Measurements from ENCODE around the gene AKAP8L.

The AKAP8L gene

GRCh38 chr19:15431396-15432017 lies 12.7 kb upstream of the AKAP8L start:
- peak overlapping the region; percentile 79 for H3K4me2 ChIP-seq (ENCODE audit: low read length)
- H2BK5ac ChIP-seq (ENCODE audit: low read depth, low read length, poor library complexity) = no peak overlapping the region
- H3K18ac ChIP-seq (ENCODE audit: low read length) = peak overlapping the region; percentile 85
- H2AFZ ChIP-seq (ENCODE audit: insufficient read depth, low read length, poor library complexity) = peak overlapping the region; percentile 82
- H3K36me3 ChIP-seq (ENCODE audit: control insufficient read depth in 1 of 2, insufficient read depth in 2 of 2, low read length in 2 of 2) = peaks cover 27 to 38% of the 10 kb centered on the region in 2 experiments
- no peak overlapping the region for H2BK12ac ChIP-seq (ENCODE audit: low read length)
- H3K4me3 ChIP-seq (ENCODE audit: low read depth, low read length) = peak overlapping the region; percentile 82
- no peak for DNase-seq
- peak overlapping the region; percentile 92 for H3K14ac ChIP-seq (ENCODE audit: low read length)
- H3K79me1 ChIP-seq (ENCODE audit: low read length) = peaks cover 9% of the 10 kb centered on the region
- peaks cover 19% of the 10 kb centered on the region for H3K79me2 ChIP-seq (ENCODE audit: control insufficient read depth, insufficient read depth, low read length, poor library complexity)
- no peak overlapping the region for H3K27ac ChIP-seq (ENCODE audit: low read depth, low read length)
- peak overlapping the region; percentile 89 for H2AK5ac ChIP-seq (ENCODE audit: low read length)
- peak overlapping the region; percentile 88 for H3K9ac ChIP-seq (ENCODE audit: low read length)
- H4K8ac ChIP-seq (ENCODE audit: low read depth, low read length) = peak overlapping the region; percentile 93
- H4K91ac ChIP-seq (ENCODE audit: low read depth, low read length) = peak overlapping the region; percentile 87
- no CpG with 5 or more reads among the region's 7 CpGs for WGBS (ENCODE audit: extremely low coverage, insufficient coverage, insufficient read length)
- peaks cover 12 to 14% of the 10 kb centered on the region in 2 experiments for H3K4me1 ChIP-seq (ENCODE audit: control insufficient read depth in 1 of 2, insufficient read depth in 2 of 2, low read length in 2 of 2)
- H3K9me3 ChIP-seq (ENCODE audit: insufficient read depth, low read depth, low read length) = no peaks in the 10 kb centered on the region
- no peaks in the 10 kb centered on the region for H3K27me3 ChIP-seq (ENCODE audit: insufficient read depth, low read length)
- peak overlapping the region; percentile 65 for H2BK120ac ChIP-seq (ENCODE audit: insufficient read depth, low read length, poor library complexity)
- H3K23ac ChIP-seq (ENCODE audit: low read length) = no peak overlapping the region
- H4K12ac ChIP-seq (ENCODE audit: low read depth, low read length) = peak overlapping the region; percentile 82
- peak overlapping the region; percentile 95 for H3K4ac ChIP-seq (ENCODE audit: low read depth, low read length)

- WGBS (ENCODE audit: extremely low coverage, insufficient coverage, insufficient read length) = no CpG with 5 or more reads among the region's 10 CpGs
- Histone ChIP-seq H2BK5ac (ENCODE audit: low read depth, low read length, poor library complexity) (no peak overlapping the region), H3K9ac (ENCODE audit: low read length) (no peak overlapping the region), H2AFZ (ENCODE audit: insufficient read depth, low read length, poor library complexity) (no peak overlapping the region), H3K4me2 (ENCODE audit: low read length) (peak overlapping the region; percentile 79), H4K12ac (ENCODE audit: low read depth, low read length) (no peak overlapping the region), H2BK12ac (ENCODE audit: low read length) (no peak overlapping the region), H4K91ac (ENCODE audit: low read depth, low read length) (no peak overlapping the region), H3K79me1 (ENCODE audit: low read length) (peaks cover 9% of the 10 kb centered on the region), H3K9me3 (ENCODE audit: insufficient read depth, low read depth, low read length) (no peaks in the 10 kb centered on the region), H3K14ac (ENCODE audit: low read length) (no peak overlapping the region), H3K4ac (ENCODE audit: low read depth, low read length) (peak overlapping the region; percentile 95), H3K36me3 (ENCODE audit: control insufficient read depth in 1 of 2, insufficient read depth in 2 of 2, low read length in 2 of 2) (peaks cover 35 to 44% of the 10 kb centered on the region in 2 experiments), H2AK5ac (ENCODE audit: low read length) (no peak overlapping the region), H3K23ac (ENCODE audit: low read length) (no peak overlapping the region), H3K27me3 (ENCODE audit: insufficient read depth, low read length) (no peaks in the 10 kb centered on the region), H3K79me2 (ENCODE audit: control insufficient read depth, insufficient read depth, low read length, poor library complexity) (peaks cover 19% of the 10 kb centered on the region), H4K8ac (ENCODE audit: low read depth, low read length) (no peak overlapping the region), H3K4me3 (ENCODE audit: low read depth, low read length) (no peak overlapping the region), H3K18ac (ENCODE audit: low read length) (peak overlapping the region; percentile 5), H3K4me1 (ENCODE audit: control insufficient read depth in 1 of 2, insufficient read depth in 2 of 2, low read length in 2 of 2) (peaks cover 12 to 14% of the 10 kb centered on the region in 2 experiments), H2BK120ac (ENCODE audit: insufficient read depth, low read length, poor library complexity) (no peak overlapping the region), H3K27ac (ENCODE audit: low read depth, low read length) (no peak overlapping the region)
- DNase-seq = no peak
Observed at GRCh38 chr19:15430526-15431120, 11.8 kb upstream of the AKAP8L start.

DNA sequence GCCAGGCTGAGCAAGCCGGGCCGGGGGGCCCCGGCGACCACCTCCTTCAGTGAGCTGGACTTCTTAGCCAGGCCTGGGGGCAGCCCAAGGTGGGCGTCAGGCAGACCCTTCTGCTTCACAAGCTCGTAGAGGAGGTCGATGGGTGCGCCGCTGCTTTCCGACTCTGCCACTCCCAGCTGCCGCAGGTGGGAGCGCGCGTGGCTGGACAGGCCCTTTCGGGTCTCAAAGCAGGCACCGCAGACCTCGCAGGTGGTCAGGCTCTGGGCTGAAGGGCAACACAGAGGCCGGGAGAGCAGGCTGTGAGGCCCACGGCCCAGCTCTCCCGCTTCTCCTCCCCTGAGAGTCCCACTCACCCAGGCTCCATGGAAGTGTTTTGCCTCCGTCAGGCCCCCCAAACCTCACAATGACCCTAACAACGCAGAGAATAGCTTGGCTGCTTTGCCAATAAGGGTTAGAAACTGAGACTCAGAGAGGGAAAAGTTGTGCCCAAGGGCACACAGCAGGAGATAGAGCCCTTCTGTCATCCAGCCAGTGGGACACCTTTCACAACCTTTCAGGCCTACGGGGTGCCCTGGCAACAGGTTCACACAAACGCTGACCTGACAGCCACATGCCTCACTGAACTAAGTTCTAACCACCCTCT lies 11.2 kb upstream of the AKAP8L start:
- no CpG with 5 or more reads among the region's 24 CpGs for WGBS (ENCODE audit: extremely low coverage, insufficient coverage, insufficient read length)
- no peak overlapping the region for H3K27ac ChIP-seq (ENCODE audit: low read depth, low read length)

DNA sequence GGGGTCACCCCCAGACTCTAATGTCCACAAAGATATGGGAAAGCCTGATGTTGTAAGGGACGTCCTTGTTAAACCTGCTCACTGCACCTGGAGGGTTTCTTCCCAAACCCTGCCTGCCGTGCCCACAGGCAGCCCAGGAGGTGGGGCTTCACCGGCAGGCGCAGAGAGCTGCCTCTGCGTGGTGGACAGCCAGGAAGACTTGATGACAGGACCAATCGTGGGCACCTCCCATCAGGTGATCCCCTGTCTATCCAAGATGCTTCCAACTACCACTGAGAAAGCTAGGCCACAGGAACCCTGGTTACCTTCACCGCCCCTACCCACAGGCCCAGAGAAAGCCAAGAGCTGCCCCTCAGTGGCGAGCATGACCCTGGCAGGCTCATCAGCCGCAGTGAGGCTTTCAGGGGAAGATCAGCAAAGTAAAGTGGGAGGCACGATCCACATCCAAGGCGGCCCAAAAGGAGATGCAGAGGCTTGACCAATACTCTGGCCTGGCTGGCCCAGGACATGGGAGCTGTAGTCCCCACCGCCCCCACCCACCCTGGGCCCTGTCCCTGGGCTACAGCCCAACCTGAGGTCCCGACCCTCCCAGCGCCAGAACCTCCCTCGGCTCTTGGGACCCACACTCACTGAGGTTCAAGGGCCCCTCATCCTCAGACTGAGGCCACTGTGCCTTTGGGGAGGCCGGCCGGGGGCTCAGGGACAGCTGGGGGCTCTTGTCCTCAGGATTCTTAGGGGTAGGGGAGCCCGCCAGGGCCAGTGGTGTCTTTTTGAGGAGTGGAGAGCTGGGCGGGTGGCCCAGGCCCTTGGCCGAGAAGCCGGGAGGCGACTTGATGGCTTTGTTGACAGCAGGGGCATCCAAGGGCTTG lies 10.4 kb upstream of the AKAP8L start:
- Histone ChIP-seq H2AFZ (ENCODE audit: insufficient read depth, low read length, poor library complexity) (no peak overlapping the region), H2BK12ac (ENCODE audit: low read length) (no peak overlapping the region), H3K4me3 (ENCODE audit: low read depth, low read length) (no peak overlapping the region), H3K4me2 (ENCODE audit: low read length) (no peak overlapping the region), H2BK5ac (ENCODE audit: low read depth, low read length, poor library complexity) (no peak overlapping the region), H3K27ac (ENCODE audit: low read depth, low read length) (no peak overlapping the region), H2AK5ac (ENCODE audit: low read length) (no peak overlapping the region), H3K18ac (ENCODE audit: low read length) (no peak overlapping the region), H3K9me3 (ENCODE audit: insufficient read depth, low read depth, low read length) (no peaks in the 10 kb centered on the region), H3K23ac (ENCODE audit: low read length) (no peak overlapping the region), H3K4ac (ENCODE audit: low read depth, low read length) (peak overlapping the region; percentile 61), H3K14ac (ENCODE audit: low read length) (no peak overlapping the region), H3K36me3 (ENCODE audit: control insufficient read depth in 1 of 2, insufficient read depth in 2 of 2, low read length in 2 of 2) (peaks cover 49 to 58% of the 10 kb centered on the region in 2 experiments), H3K9ac (ENCODE audit: low read length) (no peak overlapping the region), H4K8ac (ENCODE audit: low read depth, low read length) (no peak overlapping the region), H3K79me1 (ENCODE audit: low read length) (peaks cover 9% of the 10 kb centered on the region), H3K27me3 (ENCODE audit: insufficient read depth, low read length) (no peaks in the 10 kb centered on the region), H3K4me1 (ENCODE audit: control insufficient read depth in 1 of 2, insufficient read depth in 2 of 2, low read length in 2 of 2) (peaks cover 12 to 14% of the 10 kb centered on the region in 2 experiments), H4K91ac (ENCODE audit: low read depth, low read length) (no peak overlapping the region), H4K12ac (ENCODE audit: low read depth, low read length) (no peak overlapping the region), H2BK120ac (ENCODE audit: insufficient read depth, low read length, poor library complexity) (no peak overlapping the region), H3K79me2 (ENCODE audit: control insufficient read depth, insufficient read depth, low read length, poor library complexity) (peaks cover 19% of the 10 kb centered on the region)
- WGBS (ENCODE audit: extremely low coverage, insufficient coverage, insufficient read length) = no CpG with 5 or more reads among the region's 22 CpGs
- DNase-seq = no peak

More for the DNA sequence above, 11.2 kb upstream of the AKAP8L start:
- no peak overlapping the region for H4K91ac ChIP-seq (ENCODE audit: low read depth, low read length)
- no peaks in the 10 kb centered on the region for H3K27me3 ChIP-seq (ENCODE audit: insufficient read depth, low read length)
- no peak overlapping the region for H2BK120ac ChIP-seq (ENCODE audit: insufficient read depth, low read length, poor library complexity)
- H3K9me3 ChIP-seq (ENCODE audit: insufficient read depth, low read depth, low read length) = no peaks in the 10 kb centered on the region
- H3K14ac ChIP-seq (ENCODE audit: low read length) = no peak overlapping the region
- no peak overlapping the region for H3K4me3 ChIP-seq (ENCODE audit: low read depth, low read length)
- peaks cover 9% of the 10 kb centered on the region for H3K79me1 ChIP-seq (ENCODE audit: low read length)
- peak overlapping the region; percentile 61 for H3K4ac ChIP-seq (ENCODE audit: low read depth, low read length)
- no peak overlapping the region for H2BK12ac ChIP-seq (ENCODE audit: low read length)
- H3K4me2 ChIP-seq (ENCODE audit: low read length) = no peak overlapping the region
- no peak overlapping the region for H4K12ac ChIP-seq (ENCODE audit: low read depth, low read length)
- no peak overlapping the region for H2BK5ac ChIP-seq (ENCODE audit: low read depth, low read length, poor library complexity)
- H3K4me1 ChIP-seq (ENCODE audit: control insufficient read depth in 1 of 2, insufficient read depth in 2 of 2, low read length in 2 of 2) = peaks cover 12 to 14% of the 10 kb centered on the region in 2 experiments
- H4K8ac ChIP-seq (ENCODE audit: low read depth, low read length) = no peak overlapping the region
- peaks cover 19% of the 10 kb centered on the region for H3K79me2 ChIP-seq (ENCODE audit: control insufficient read depth, insufficient read depth, low read length, poor library complexity)
- H3K18ac ChIP-seq (ENCODE audit: low read length) = no peak overlapping the region
- H3K36me3 ChIP-seq (ENCODE audit: control insufficient read depth in 1 of 2, insufficient read depth in 2 of 2, low read length in 2 of 2) = peaks cover 41 to 50% of the 10 kb centered on the region in 2 experiments
- H3K9ac ChIP-seq (ENCODE audit: low read length) = no peak overlapping the region
- H2AFZ ChIP-seq (ENCODE audit: insufficient read depth, low read length, poor library complexity) = no peak overlapping the region
- DNase-seq = no peak
- no peak overlapping the region for H3K23ac ChIP-seq (ENCODE audit: low read length)
- no peak overlapping the region for H2AK5ac ChIP-seq (ENCODE audit: low read length)

Data from trophoblast cell (in vitro differentiated cells and primary cell).